Right kidney (tissue), 1 donor: ENCODE data around the gene ABHD16B.
"Not testable (repeated sequence)": the region's sequence is repeated elsewhere in the genome, so short reads cannot be mapped to it uniquely, and the experiment has no call there.

Experiments
- DNase-seq: peaks from one replicate; pipeline ENCODE4 v3.0.0-alpha.2; 2016

The ABHD16B gene

GRCh38 chr20:63833776-63834490 lies 27.4 kb upstream of the ABHD16B start:
- no peak for DNase-seq

DNA sequence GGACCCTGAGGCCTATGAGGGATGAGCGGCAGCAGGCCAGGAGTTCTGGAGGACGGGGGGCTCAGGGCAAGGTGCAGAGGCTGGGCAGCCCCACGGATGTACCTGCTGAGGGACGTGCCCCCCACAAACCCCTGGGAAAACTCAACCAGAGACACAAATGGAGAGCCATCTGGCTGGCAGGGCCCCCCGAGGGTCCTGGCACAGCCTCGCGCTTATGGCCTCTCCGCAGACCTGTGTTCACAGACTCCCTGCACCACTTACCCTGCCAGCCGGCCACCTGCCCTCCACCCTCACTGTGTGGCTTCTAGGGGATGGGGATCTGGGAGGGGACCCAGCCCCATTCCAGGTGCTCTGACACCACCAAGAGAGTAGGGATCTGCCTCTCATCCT lies 26.8 kb upstream of the ABHD16B start:
- no peak for DNase-seq

GRCh38 chr20:63835021-63835858 lies 26.1 kb upstream of the ABHD16B start:
- peak; percentile 71 for DNase-seq

DNA sequence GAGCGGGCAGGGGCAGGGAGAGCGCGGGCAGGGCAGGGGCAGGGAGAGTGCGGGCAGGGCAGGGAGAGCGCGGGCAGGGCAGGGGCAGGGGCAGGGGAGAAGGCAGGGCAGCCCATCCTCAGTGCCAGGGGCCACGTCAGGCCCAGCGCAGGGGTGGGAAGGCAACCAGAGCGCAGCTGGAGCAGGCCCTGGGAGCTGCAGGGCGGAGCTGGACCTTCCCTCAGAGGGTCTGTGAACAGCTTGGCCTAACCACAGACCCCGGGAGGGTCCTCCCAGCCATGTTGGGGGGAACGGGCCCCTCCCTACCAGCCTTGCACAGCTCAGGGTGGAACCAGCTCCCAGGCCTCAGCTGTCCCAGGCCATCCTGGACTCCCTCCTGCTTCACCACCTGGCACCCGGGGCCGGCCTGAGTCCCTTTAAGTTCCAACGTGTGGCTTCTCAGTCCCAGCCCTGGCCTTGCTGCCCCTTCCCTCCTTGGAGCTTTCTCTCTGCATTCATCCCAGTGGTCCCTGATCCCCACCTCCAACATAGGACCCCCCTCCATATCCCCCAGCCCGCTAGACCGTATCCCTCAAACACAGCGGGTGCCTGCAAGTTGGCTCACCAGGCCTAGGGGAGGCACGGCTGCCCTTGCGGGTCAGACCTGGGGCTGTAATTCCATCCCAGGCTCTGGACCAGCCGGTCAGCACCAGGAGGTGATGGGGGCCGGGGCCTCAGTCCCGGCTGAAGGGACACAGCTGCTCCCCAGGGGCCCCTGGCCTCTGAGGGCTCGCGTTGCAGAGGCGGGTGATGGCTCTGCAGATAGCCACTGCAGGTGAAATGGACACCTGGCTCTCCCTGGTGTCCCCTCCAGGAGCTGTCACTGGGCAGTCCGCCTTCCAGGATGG lies 24.6 kb upstream of the ABHD16B start:
- DNase-seq = peak; percentile 57

- DNase-seq = no peak
These were observed 23.8 kb upstream of the ABHD16B start for GRCh38 chr20:63837479-63837878.

- no peak for DNase-seq
These were observed 21.7 kb upstream of the ABHD16B start for GRCh38 chr20:63839620-63840019.

DNA sequence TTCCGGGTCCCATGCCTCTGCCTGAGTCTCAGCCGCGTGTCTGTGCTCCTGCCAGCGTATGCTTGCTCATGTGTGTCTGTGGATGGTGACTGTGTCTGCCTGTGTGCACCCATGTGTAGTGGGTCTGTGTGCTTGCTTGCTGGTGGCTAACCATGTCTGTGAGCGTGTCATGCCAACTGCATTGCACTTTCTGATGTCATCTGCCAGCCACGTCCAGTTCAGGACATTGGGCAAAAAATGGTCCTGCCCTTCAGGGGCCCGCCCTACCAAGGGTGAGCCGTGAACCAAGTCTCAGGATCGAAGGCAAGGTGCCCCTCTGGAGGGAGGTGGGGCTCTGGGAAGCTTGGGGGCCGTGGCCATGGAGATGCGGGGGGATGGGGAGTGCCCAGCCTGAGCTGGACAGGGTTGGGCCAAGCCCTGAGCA lies 20.9 kb upstream of the ABHD16B start:
- no peak for DNase-seq

DNA sequence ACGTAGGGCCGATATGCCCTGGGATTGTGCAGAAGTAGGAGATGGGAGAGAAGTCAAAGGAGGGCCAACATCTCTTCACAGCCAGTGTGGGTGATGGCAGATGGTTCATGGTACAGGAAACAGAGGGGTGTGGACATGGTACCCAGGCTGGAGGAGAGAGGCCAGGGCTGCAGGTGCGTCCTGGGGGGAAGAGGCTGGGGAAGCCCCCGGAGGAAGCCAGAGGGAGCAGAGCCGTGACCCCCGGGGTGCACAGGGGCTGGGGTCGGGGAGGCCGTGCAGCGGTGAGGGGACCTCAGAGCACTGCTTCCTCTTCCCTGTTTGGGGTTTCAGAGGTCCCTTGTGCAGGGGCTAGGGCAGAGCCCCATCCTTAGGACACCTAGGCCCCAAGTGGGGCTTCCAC lies 19.0 kb upstream of the ABHD16B start:
- DNase-seq = no peak

DNA sequence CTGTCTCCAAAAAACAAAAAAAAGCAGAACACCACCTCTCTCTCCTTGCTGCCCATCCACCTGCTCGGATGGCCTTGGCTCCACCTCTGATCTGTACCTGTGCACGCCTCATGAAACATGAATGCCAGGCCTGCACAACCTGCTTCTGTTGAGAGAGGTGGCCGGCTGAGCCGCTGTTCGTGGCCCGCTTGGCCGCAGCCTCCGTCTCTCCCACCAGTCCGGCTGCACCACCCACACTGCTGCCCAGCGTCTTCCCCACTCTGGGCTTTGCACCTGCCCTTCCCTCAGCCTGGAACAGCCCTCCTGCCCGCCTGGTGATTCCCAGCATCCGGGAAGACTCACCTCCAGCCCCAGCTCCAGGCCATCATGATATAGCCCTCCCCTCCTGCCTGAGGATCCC lies 18.1 kb upstream of the ABHD16B start:
- DNase-seq = no peak

DNA sequence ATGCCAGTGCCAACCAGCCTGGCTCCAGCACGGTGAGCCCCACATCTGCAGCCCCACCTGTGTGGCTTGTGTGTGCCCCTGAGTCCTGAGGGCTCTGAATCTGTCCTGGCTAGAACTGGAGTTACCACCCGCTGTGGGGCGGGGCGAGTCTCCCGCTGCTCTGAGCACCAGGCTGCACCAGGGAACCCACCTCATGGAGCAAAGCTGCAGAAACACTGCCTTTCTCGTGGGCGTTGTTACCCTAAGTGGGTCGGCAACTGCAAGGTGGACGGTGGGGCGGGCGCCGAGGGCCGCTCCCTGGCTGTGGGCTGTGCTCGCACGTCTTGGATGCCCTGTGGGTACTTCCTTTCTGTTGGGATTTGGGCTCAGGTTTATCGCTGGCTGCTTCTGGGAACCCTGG lies 17.5 kb upstream of the ABHD16B start:
- no peak for DNase-seq

DNA sequence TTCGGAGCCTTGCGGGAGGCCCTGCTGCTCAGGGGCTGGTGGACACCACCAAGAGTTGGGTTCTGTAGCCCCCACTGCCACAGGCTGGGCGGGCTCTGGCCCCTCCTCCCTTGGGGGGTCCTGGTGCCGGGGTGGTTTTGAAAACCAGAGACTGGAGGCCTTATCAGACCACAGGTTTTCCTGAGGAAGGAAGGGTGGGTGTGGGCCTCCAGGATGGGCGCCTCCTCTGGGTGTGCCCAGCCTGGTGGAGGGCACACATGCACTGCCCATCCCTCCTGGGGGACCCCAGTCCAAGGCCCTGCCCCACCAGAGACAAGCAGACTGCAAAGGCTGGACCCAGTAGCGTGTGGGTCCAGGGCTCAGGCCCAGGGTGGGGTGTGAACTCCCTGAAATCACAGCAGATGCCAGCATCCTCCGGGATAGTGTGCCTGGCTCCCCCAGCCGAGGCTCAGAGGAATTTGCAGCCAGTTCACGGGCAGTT lies 16.7 kb upstream of the ABHD16B start:
- no peak for DNase-seq

- DNase-seq = peak; percentile 87
These were observed 15.0 kb upstream of the ABHD16B start for GRCh38 chr20:63846128-63846771.

DNA sequence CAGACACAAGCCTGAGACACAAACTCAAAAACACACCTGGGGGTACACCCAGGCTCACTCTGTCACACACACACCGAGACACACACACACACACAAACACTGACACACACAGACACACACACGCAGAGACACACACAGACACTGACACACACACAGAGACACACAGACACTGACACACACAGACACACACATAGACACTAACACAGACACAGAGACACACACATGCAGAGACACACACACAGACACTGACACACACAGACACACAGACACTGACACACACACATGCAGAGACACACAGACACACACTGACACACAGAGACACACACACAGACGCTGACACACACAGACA lies 14.4 kb upstream of the ABHD16B start:
- no peak for DNase-seq

DNA sequence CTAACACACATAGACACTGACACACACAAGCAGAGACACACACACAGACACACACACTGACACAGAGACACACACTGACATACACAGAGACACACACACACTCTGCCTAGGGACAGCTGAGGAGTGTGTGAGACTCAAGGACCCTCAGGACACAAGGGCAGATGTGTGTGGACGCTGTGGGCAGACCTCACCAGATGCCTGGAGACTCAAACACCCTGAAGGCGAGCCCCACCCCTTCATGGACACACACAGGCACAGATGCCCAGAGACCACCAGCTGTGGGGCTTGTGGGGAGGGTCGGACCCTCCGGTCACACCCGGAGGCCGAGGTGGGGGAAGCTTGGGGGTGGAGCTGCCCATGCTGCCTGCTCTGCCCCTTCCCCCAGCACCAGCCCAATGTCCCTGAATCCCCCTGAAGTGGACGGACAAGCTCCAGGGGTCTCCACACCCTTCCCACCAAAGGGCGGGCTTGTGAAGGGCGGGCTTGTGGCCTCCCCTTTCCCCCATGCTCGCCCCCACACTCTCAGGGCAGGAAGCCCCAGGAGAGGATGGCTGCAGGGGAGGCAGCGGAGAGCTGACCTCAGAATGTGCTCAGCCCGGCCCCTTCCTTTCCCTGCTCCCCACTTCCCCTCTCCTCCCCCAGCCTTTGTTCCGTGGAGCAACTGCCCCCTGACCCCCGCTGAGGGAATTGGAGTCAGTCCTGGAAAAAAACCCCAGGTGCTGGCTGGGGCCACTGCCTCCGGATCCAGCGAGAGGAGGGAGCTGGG lies 13.9 kb upstream of the ABHD16B start:
- DNase-seq = peak; percentile 70

DNA sequence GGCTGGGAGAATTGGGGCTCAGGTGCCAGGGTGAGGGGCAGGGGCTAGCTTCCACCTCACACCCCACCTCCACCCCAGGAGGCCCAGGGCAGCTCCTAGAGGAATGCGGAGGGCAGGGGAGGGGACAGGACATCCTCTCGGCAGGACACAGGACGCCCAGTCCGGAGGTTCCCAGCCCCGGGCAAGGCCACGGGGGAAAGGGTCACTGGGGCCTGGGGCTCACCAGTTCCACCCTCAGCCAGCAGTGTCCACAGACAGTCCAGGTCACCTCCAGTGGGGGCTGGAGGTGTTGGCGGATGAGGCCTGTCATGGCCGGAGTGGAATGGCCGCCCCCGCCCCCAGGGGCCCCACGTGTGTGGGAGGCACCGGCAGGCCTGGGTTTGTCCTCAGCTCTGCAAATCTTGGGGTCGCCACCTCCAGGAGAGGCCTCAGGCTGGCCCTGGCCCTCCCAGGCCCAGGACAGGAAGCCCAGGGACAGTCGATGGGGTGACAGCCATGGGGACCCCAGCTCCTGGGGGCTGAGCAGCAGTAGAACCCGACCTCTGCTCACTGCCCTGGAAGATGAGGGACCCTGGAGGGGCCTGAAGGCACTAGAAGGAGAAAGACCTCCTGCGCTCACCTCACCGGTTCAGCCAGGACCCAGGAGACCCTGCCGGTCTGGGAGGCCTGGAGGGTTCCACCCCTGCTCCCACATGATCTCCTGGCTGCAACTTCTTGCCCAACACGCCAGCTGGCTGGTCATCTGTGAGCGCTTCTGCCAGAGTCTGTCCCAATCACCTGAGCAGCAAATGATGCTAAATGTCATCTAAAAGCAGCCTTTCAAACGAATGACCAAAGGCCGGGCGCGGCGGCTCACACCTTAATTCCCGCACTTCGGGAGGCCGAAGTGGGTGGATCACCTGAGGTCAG lies 13.0 kb upstream of the ABHD16B start:
- no peak for DNase-seq

DNA sequence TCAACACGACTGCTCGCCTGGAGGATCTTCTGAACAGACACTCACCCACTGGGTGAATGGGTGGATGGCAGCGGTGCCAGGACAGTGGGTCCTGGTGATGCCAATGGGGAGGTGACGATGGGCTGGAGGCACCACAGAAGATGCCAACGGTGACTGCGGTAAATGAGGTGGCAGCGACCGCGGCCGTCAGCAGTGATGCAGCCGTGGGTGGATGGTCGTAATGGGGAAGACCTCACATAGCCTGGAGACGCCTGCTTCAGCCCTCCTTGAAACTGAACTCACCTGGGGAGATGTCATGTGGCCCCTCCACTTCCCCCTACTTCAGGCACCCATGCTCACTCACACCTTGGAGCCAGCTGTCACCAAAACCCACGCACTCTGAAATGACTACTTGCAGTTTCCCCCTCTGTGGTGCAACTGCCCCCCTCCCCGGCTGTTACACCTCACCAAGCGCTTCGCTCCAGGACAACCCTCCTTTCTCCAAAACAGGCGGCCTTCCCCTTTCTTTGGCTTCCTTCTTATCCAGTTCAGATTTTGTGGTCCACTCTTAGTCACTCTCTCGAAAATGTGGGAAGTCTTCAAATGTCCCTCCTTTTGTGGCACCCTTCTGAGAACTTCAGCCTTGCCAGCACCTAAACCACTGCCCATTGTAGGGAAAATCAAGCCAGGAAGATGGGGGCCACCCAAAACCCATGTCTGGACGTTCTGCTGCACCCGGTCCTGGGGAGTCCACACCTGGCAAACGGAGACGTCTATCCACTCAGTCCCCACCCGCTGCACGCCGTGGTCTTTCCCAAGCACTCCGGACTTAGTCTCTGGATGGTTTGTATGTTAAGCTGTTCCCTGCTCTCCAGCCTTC lies 10.4 kb upstream of the ABHD16B start:
- DNase-seq = no peak

DNA sequence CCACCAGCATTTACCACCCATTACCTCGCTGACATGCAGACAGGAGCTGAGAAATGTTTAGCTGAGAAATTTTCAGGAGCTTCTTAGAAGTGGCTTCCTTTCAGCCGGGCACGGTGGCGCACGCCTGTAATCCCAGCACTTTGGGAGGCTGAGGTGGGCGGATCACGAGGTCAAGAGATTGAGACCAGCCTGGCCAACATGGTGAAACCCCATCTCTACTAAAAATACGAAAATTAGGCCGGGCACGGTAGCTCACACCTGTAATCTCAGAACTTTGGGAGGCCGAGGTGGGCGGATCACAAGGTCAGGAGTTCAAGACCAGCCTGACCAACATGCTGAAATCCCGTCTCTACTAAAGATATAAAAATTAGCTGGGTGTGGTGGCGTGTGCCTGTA lies 9.8 kb upstream of the ABHD16B start:
- not testable (repeated sequence) for DNase-seq

- DNase-seq = not testable (repeated sequence)
These were observed 7.6 kb upstream of the ABHD16B start for GRCh38 chr20:63853733-63854068.

DNA sequence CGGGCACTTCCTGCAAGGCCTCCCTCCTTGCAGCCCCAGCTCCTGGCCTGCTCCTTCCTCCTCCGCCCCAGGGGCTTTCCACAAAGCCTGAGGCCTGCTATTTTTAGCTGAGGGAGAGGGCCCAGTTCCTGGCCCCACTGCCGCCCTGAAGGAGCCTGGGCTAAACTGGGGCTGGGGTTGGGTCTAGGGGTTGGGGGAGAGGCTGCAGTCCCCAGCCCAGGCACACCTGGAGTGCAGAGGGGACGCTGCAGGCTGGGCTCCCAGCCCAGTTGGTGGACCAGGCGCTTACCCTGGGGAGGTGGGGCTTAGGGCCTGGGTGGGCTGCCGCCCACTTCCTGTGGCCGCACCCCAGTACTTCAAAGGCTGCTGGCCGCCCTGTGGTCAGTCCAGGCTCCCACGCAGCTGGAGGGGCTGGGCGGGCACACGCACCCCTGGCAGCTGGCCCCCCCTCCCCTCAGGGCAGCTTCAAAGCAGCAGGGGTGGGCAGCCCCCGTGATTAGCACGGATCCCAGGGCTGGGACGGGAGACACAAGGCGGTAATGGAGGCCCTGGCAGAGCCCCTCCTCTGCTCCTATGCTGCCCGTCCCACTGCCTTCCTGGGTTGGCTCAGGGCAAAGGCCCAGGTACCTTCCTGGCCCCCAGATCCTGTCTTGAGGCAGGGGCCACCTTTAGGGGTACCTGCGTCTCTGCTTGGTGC lies 7.1 kb upstream of the ABHD16B start:
- peak; percentile 76 for DNase-seq
